Uterus (tissue), 2 donors: Measurements from ENCODE around the gene DEPDC1.
"Not testable (repeated sequence)": the region's sequence is repeated elsewhere in the genome, so short reads cannot be mapped to it uniquely, and the experiment has no call there.

Experiments
- CTCF ChIP-seq, 4 experiments: fragments of 200-600 bp in 2 of 4; fragments of 450-650 bp in 2 of 4; sonication (generic) in 2 of 4; IDR thresholded peaks; one replicate each; pipeline ENCODE4 v1.5.1; 2016 to 2019; ENCODE audit warnings: antibody characterized with exemption in 4 of 4, mild to moderate bottlenecking in 2 of 4, moderate library complexity in 1 of 4
- POLR2A ChIP-seq, 2 donors: fragments of 450-650 bp; IDR thresholded peaks; one replicate each; pipeline ENCODE4 v1.6.1; 2016; ENCODE audit warnings: antibody characterized with exemption in 2 of 2, mild to moderate bottlenecking in 1 of 2, moderate library complexity in 1 of 2

GRCh38 chr1:68476626-68477025, 20.3 kb downstream of the DEPDC1 start:
- not testable (repeated sequence) for TF ChIP-seq POLR2A, CTCF (IDR thresholded peaks at IDR 0.05)
